GM18951 (cell line): ENCODE data around the gene LIMK1.

Experiments
- POLR2A ChIP-seq: IDR thresholded peaks from 4 replicates; pipeline ENCODE4 v1.6.1; 2011; ENCODE audit warnings: mild to moderate bottlenecking; ENCODE audit not compliant: insufficient read length, insufficient read depth; ENCODE audit errors: extremely low read depth
- in situ Hi-C: fragments of 300-500 bp; cut with MboI; formaldehyde crosslinking; loops from one replicate; pipeline ENCODE4 v1.12.0; 2022; ENCODE audit warnings: low sequenced_read_pairs, mixed read lengths, inconsistent platforms; ENCODE audit not compliant: unreplicated experiment

Gene LIMK1

GRCh38 chr7:74130518-74130917 is 46.9 kb downstream of the LIMK1 start:
- in situ Hi-C loops: no loop called here
- no peak for TF ChIP-seq POLR2A

GRCh38 chr7:74134117-74134620 is 50.6 kb downstream of the LIMK1 start:
- no peak for TF ChIP-seq POLR2A

GRCh38 chr7:74138334-74138867 is 54.8 kb downstream of the LIMK1 start:
- TF ChIP-seq POLR2A: no peak
- in situ Hi-C loops: no loop called here

More at GRCh38 chr7:74134117-74134620, 50.6 kb downstream of the LIMK1 start:
- in situ Hi-C loops: no loop called here

- no peak for TF ChIP-seq POLR2A
- in situ Hi-C loops: no loop called here
Measured at GRCh38 chr7:74138945-74139843, 55.6 kb downstream of the LIMK1 start.

- in situ Hi-C loops: no loop called here
- no peak for TF ChIP-seq POLR2A
Measured at GRCh38 chr7:74141705-74142104, 58.1 kb downstream of the LIMK1 start.

GRCh38 chr7:74143383-74143782 is 59.8 kb downstream of the LIMK1 start:
- TF ChIP-seq POLR2A: no peak
- in situ Hi-C loops: no loop called here

GRCh38 chr7:74148491-74148890 is 64.9 kb downstream of the LIMK1 start:
- in situ Hi-C loops: no loop called here
- TF ChIP-seq POLR2A: no peak

GRCh38 chr7:74149071-74149470 is 65.5 kb downstream of the LIMK1 start:
- in situ Hi-C loops: no loop called here
- TF ChIP-seq POLR2A: no peak

- in situ Hi-C loops: no loop called here
- no peak for TF ChIP-seq POLR2A
Measured at GRCh38 chr7:74149603-74150002, 66.0 kb downstream of the LIMK1 start.

GRCh38 chr7:74153736-74154135 is 70.1 kb downstream of the LIMK1 start:
- in situ Hi-C loops: no loop called here
- no peak for TF ChIP-seq POLR2A

- in situ Hi-C loops: no loop called here
- TF ChIP-seq POLR2A: no peak
Measured at GRCh38 chr7:74155810-74156395, 72.3 kb downstream of the LIMK1 start.

GRCh38 chr7:74157605-74158004 is 74.0 kb downstream of the LIMK1 start:
- no peak for TF ChIP-seq POLR2A
- in situ Hi-C loops: no loop called here

- in situ Hi-C loops: no loop called here
- no peak for TF ChIP-seq POLR2A
Measured at GRCh38 chr7:74164985-74165456, 81.4 kb downstream of the LIMK1 start.
